ENCODE results near the gene ALOX5AP.
"Not testable (repeated sequence)": the region's sequence is repeated elsewhere in the genome, so short reads cannot be mapped to it uniquely, and the experiment has no call there.

Gene ALOX5AP

DNA sequence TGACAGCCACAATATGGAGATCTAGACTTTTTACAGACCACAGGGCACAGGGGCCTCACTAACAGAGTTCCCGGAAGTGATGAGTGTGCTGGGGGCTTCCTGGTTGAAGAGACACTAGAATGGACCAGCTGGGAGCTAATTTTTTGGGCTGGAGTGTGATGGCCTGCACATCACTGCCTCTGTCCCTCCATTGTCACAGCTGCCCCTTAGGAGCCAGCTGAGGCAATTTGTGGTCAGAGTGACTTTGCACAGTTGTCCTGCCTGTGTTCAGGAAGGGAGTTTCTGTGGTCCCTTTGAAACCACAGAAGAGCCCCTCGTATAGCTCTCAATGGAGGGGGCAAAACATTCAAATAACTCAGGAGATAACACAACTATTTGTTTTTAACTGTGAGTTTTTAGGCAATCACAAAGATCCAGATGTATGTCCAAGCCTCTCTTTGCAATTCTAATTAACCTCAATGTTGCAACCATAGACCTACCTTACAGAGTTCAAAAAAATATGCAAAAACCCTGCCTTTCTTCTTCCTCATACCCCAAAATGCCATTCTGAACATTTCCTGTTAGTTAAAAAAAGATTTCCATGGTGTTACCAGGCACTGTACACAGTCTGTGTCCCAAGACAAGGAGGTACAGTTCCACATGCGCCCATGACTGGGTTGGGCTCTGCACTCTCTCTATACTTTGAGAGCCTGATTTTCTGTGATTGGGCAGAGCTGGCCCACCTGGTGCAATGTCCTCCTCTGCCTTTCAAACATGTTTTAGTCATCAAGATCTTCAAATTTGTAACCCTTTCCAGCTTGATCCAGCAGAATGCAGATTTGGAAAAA lies 2.4 kb downstream of the ALOX5AP start:
- no peak for DNase-seq (ENCODE audit: low spot score)

DNA sequence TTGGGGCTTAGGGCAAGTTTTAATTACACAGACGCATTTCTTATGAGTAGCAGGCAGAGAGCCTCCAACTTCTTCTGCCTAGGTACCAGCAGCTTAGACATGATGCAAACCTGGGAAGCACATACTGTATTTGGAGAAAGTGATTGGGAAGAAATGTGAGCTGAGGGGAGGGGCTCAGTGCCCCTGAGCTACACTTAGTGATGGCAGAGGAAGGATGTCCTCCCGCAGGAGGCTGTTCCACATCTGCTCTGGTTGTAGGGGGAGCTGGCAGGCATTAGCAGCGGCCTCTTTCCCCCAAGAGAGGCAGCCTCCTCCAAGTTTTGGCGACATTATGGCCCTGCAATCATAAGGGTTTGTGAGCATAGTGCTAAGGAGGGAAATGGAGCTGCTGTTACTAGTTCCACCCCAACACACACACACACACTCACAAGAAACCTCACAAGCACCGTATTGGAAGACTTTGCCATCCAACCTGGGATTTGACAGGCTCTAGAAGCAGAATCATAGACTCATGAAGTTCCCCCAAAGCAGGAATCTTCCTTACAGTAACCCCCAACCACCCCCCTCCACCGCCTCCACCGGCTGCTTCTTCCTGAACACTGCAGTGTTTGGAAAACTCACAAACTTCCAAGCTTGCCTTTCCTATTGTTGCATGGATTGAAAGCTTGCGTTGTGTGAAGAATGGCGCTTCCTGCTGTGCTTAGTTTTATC lies 3.3 kb downstream of the ALOX5AP start:
- DNase-seq (ENCODE audit: low spot score) = no peak

DNA sequence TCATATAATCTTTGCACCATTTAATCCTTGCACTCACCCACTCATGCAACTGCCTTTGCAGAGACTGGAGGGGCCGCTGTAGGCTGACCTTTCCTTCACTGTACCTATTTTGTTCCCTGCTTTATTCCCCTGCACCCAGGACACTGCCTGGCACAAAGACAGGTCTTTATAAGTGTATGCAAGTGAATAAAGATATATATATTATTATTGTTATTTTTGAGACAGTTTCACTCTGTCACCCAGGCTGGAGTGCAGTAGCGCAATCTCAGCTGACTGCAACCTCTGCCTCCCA lies 3.8 kb downstream of the ALOX5AP start:
- DNase-seq (ENCODE audit: low spot score) = no peak

DNA sequence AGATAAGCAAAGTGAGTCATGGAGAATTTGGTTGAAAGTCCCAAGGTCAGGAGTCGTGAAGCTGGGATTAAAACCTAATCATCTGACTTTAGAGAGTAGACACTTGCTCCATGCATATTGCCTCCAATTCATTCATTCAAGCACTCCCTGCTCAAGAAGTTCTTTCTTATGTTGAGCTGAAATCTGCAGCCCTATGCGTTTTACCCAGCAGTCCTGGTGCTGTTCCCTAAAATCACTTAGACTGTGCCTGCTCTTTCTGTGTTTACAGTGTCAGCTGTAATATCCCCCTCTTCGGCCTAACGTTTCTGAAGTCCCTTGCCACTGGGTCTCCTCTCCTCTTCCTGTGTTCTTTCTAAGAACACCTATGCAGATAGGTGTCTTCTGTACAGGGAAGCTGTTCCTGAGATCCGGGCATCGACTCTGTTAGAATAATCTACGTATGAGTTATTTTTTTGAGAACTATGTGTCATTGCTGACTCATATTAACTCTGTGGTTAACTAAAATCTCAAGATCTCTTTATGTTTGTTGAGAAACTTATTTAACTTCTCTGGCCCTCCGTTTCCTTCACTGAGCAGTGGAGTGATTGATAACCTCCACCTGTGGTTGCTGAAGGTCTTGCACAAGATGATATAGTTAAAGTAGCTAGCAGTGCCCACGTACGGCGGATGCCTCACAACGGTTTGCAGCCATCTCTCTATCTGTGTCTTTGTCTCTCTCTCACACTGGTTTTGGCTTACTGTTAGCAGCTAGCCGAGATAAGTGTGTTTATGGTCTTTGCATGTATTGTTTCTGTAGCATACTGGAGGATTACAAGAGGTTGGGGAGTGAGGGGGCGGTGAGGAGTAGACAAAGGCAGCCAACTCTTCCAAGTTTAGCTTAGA lies 4.7 kb downstream of the ALOX5AP start:
- no peak for DNase-seq (ENCODE audit: low spot score)

DNA sequence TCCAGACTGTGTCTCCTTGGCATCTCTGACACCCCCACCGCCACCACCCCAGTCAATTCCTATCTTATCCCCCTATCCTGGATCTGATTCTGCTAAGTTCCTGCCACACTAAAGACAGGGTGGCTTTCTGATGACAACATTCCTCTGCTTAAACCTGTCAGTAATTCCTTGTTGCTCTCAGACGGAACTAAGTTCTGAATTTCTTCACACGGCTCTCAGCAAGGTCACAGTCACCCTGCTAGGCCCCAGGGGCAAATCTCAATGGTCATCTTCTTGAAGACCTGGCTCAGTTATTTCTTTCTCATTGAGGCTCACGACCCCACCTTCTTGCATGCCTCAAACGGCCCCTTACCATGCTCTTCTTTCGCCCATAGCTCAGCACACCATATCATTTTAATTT lies 7.6 kb downstream of the ALOX5AP start:
- DNase-seq (ENCODE audit: low spot score) = no peak

DNA sequence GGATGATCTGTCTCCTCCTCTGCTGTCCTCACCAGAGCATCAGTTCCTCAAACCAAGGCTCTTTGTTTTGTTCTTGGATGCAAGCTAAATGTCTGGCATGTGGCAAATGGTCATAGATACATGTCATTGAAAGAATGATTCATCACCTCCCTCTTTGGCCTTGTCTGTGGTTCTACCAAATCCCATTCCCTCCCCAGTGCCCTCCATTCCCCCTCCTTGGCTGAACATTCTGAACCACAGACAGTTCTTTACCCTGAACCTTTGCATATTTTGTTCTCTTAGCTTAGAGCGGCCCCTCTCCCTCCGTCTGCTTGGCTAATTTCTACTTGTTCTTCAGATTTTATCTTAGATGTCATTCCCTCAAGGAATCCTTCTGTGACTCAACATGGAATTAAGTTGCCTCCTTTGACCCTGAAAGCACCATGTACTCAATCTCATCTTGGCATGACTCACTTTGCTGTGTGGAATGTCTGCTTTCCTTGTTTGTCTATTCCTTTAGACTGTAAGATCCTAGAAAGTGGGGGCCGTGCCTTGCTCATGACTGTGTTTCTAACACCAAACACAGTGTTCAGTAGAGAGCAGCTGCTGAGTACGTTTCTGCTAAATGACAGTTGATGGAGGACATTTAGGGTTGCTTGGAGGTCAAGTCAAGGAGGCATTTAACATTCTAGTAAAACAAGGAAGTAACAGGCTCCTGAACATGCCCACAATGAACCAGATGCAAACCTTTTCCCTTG lies 8.1 kb downstream of the ALOX5AP start:
- peak; percentile 38 for DNase-seq (ENCODE audit: low spot score)

DNA sequence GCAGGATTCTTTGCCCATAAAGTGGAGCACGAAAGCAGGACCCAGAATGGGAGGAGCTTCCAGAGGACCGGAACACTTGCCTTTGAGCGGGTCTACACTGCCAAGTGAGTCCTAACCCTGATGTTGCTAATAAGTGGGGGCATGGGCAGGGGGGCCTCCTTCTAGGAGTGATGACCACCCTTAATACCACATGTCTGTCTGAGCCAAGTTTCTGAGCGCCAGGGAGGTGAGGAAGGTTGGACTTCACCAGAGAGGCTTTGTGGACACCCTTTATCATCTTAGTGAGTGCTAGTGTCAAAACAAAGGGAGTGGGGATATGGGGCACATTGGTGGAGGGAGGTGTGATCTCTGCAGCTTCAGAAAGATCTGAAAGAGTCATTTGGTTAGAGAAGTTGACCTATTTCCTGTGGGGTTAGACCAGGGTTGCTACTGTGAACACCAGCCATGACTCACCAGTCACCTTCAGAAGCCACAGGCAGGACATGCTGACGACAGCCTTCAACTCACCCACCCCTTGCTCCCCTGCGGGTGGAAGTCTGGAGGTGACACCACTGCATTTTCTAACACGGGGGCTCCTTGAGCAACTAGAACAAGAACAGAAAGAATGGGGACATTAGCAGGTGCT lies 8.8 kb downstream of the ALOX5AP start:
- DNase-seq (ENCODE audit: low spot score) = no peak

DNA sequence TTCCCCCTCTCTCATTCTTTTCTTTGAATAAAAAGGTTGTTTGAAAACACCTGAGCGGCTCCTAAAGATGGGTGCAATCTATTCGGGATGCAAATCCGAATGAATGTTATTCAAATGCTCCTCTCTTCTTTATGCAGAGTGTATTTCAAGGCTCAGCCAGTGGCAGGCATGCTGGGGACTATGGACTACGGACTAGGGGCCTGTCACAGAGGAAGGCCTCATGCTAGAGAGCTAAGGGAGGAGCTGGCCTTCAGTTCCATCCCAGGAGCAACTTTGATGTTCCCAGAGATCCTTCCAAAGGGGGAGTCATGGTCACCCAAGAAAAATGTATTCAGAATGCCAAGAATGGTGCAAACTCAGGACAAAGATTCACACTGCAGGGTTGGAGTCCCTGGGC lies 9.3 kb downstream of the ALOX5AP start:
- no peak for DNase-seq (ENCODE audit: low spot score)

DNA sequence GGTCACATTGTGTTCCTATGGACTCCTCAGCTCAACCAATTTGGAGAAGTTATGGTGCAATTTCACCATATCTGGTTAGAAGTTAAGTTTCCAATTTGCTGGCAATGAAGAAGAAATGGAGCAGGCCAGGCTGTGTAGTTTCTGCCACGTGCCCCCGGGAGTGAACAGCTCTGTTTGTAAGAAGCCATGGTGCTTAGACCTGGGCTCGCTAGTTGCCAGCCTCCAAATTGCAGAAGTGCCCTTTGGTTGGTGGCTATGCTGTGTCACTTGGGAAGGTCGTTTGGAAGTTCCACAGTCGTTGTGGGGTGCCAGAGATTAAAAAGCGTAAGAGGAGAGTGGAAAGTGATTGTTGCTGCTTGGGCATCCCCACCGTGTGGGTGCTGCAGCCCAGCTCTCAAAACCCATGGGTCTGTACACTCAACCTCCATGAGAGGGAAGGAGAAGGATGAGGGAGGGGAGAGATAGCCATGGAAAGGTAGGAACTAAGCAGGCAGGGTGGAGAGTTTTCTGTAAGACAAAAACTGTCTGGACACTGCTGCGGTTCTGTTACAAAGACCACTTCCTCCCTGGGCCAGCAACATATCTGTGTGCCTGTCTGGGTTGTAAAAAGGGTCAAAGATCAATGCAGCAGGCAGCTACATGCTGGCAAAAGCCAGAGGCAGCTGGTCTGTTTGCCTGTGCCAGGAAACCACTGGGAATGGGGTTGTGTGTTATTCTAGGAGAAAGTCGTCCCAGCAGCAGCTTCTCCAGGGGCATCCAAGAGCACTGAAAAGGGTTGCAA lies 10.8 kb downstream of the ALOX5AP start:
- DNase-seq (ENCODE audit: low spot score) = peak; percentile 22

DNA sequence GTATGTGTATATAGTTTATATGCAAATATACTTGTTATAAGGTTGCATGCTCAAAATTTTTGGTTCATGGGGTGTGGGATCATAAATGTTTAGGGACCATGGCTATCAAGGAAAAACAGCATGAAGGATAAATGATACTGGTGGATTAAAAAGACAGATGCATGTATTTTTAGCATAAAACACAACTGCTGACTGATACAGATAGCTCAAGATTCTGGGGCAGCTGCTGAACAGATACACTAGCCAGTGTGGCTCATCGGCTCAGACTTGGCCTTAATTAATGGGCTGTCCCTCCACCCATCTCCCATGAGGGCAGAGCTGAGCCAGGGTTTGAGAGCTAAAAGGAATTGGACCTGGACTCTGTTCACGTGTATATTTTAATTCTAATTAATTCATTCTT lies 11.4 kb downstream of the ALOX5AP start:
- DNase-seq (ENCODE audit: low spot score) = no peak

DNA sequence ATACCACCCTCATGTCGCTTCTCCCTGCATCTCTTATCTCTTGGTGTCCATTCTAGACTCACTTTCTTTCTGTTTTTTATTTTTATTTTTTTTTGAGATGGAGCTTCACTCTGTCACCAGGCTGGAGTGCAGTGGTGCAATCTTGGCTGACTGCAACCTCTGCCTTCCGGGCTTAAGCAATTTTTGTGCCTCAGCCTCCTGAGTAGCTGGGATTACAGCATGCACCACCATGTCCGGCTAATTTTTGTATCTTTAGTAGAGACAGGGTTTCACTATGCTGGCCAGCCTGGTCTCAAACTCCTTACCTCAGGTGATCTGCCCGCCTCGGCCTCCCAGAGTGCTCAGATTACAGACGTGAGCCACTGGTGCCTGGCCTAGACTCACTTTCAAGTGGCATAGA lies 12.5 kb downstream of the ALOX5AP start:
- not testable (repeated sequence) for DNase-seq (ENCODE audit: low spot score)

DNA sequence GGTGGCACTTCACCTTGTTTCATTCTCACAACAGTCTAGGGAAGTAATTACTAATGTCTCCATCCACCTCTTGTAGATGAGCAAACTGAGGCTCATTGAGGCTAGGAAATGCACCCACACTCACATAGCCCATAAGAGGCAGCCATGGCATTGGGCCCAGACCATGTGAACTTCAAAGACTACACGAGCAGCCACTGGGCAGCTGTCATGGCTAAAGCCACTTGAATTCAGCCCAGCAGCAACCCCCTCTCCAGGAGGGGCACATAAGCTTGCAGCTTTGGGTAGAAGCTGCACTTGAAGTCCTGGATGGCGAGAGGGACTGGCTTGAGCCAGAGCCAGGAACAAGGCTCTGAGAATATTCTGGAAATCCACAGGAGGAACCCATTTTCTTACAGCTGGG lies 13.4 kb downstream of the ALOX5AP start:
- DNase-seq (ENCODE audit: low spot score) = no peak

DNA sequence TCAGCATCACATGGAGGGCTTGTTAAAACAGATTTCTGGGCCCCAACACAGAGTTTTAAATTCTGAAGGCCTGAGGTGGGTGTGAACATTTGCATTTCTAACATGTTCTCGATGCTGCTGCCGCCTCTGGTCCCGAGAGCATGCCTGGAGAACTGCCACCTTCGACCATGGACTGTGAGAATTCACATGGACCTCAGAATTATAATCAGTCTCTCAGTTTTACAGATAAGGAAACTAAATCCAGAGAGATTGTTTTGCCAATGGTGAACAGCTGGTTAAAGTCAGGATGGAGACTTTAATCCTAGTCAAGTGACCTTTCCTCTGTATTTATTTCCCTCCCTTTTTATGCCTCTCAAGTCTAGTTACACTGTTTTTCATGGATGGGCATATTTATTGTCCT lies 14.7 kb downstream of the ALOX5AP start:
- DNase-seq (ENCODE audit: low spot score) = no peak

DNA sequence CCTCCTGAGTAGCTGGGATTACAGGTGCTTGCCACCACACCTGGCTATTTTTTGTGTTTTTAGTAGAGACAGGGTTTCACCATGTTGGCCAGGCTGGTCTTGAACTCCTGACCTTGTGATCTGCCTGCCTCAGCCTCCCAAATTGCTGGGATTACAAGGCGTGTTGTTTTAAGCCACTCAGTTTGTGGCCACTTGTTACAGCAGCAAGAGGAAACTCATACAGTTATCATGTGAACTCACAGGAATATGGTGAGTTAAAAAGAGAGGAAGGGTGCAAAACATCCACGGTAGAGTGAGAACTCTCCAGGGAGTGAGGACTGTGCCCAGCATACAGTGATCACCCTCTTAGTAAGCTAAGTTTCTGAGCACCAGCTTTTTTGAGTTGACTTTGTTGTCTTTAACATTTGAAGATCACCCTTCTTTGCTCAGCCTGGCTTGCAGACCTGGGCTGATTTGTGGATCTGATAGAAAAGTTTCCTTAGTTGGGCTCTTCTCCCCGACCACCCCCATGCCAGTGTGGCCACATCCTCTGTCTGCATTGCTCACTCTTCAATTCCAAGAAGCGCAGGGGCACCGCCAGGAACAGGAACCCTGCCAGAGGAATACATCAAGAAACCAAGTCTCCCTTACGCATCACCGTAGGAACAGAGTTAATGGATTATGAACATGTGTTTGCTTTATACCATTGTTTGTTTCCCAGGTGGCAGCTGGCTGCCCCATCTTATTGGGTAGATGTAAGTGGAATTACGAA lies 16.0 kb downstream of the ALOX5AP start:
- DNase-seq (ENCODE audit: low spot score) = no peak

DNA sequence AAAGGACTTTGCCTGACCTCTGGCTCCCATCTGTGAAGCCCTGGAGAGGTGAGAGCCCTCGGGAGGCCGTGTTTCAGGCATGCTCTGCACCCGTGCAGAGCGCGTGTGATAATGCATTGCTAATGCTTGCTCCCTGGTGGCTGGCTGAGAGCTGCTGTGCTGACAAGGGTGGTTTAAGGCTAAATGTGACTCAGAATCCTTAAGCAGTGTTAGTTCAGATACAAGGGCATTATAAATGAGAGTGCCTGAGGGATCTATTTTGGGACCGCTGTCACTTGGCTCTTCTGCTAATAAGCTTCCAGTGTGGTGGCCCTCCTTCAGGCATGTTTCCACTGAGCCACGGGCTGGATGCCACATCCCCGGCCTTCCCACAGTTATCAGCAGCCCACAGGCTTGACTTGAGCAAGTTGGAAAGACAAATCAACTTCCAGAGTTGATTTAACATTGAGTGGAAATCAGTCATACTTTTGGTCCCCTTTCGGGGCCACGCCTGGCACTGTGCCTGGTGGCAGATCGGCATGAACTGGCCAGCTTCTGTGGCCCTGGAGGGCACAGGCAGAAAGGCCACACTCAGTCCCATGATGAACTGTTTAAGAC lies 17.0 kb downstream of the ALOX5AP start:
- no peak for DNase-seq (ENCODE audit: low spot score)

DNA sequence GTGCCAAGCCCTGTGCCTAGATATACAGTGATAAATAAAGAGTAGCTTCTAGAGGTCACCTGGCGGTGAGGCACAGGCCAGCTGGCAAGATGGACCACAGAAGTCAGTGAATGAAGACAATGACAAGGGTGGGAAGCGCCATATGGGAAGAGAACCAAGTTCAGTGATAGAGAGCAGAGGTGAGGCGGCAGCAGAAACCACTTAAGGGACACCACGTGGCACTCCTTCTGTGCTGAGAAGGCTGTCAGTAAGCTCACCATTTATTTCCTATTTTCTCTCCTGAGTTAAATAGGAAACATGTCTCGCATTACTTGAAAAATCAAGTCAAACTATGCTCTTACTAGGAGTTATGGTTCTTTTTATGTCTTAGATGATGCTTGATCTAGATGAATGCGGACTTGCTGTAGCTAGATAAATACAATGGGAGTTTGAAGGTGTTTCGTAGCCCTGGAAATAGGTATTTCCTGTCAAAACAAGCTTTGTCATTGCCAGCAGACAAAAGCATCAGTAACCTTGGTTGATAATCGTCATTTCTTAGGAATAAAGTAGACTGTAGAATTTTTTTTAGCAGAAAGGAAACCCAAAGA lies 17.8 kb downstream of the ALOX5AP start:
- DNase-seq (ENCODE audit: low spot score) = no peak

DNA sequence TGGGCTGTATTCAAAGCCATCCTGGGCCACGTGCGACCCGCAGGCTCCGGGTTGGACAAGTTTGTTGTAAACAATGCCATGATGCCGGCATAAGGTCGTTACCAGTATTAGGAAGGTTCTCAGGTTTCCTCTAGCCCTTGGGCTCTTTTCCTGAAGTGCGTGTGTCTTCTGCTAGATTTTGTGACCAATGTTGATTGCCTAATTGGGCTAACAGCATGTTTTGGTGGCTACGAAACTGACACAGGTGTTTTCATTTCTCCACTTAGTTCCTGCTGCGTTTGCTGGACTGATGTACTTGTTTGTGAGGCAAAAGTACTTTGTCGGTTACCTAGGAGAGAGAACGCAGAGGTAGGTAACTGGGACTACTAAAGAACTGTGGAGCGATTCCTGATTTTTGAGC lies 20.3 kb downstream of the ALOX5AP start:
- DNase-seq (ENCODE audit: low spot score) = no peak

DNA sequence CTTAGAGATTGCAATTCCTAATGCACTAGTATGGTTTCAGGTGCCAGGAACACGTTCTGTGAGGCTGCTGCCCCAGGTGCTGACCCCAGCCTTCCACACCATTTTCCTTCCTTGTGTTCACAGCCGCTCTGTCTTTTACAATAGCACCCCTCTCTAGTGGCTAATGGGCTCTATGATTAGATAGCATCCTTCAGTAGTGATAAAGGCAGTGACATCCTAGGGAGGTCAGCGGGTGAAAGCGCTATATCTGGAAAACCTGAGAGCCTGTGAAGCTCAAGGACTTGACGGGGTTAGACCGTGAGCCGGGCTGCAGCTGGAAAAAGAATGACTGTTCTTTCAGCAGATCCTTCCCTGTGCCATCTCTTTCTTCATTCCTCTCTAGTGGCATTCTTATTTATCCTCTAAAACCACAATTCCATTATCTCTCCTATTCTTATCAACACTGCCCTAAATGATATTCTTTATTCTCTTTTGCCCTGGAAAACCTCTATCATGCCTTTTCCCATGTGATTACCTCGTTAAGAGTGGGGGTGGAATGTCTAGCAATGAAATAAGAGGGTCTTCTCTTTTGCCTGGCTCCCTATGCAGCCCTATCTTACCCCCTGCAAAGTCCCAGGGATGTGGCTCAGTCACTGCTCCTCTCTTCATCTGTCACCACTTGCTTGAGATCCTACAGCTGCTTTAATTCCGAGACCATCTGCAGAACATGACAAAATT lies 21.8 kb downstream of the ALOX5AP start:
- no peak for DNase-seq (ENCODE audit: low spot score)

DNA sequence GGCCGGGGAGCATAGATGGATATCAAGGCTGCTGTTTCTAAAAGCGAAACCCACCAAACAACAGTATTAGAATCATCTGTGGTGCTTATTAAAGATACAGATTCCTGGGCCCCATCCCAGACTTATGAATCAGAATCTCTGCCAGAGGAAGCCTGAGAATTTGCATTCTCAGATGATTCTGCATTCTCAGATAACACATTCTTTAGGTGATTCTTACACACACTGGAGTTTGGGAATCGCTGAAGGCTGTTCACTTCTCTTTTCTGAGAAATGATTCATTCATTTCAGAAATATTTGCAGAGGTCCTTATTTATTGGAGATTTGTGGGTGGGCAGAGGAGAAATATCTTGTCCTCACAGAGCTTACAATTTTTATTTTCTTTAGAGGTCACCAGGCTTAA lies 24.4 kb downstream of the ALOX5AP start:
- DNase-seq (ENCODE audit: low spot score) = no peak
